GM21360 (cell line): ENCODE data around the gene QSOX1.

Experiments
- ATAC-seq: cut with Tn5 transposase; IDR thresholded peaks from one replicate; pipeline ENCODE4 v1.9.1; 2021; ENCODE audit warnings: mild to moderate bottlenecking, moderate library complexity; ENCODE audit not compliant: unreplicated experiment

QSOX1 gene

DNA sequence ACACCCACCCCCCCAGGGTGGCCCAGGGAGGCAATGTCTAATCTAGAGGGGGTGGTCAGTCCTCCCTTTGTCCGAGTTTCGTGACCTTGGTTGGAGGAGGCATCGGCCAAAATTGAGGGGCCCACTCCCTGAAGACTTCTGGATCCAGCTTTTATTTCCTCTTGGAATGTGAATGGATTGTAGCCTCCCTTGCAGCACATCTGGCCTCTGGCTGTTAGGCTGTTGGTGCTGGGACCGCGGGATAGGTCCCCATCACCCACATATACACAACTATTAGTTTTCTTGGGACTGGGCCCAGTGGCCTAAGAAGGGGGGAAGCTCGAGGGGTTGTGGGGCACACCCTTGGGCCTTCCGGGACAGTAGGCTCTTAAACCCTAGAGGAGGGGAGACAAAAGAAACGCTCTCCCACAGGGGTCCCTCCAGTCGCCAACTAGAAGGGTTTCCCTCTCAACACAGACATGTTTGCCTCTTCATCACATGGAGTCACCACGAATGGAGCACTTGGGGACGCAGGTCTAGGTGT is 77.9 kb downstream of the QSOX1 start:
- no peak for ATAC-seq

GRCh38 chr1:180233191-180234011 is 78.7 kb downstream of the QSOX1 start:
- ATAC-seq: no peak

- ATAC-seq: no peak
Observed at GRCh38 chr1:180234369-180235076, 79.9 kb downstream of the QSOX1 start.

DNA sequence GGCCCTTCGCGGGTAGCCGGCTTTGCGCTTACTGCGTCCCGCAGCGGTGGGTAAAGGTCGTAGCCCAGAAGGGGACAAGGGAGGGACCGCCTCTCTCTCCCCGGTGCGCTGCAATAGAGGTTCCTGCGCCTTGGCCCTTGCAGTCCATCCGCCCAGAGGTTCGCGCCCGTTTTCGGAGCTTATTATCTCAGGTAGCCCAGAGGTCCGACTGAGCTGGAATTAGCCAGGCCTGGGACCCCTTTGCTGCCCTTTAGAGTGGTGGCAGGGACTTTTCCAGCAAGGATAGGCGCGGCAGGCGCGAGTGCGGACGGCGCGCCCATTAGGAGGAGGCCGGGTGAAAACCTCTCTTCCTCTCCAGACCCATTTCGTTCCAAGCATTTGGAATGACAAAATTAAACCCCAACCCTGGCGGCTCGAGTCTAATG is 80.4 kb downstream of the QSOX1 start:
- no peak for ATAC-seq

DNA sequence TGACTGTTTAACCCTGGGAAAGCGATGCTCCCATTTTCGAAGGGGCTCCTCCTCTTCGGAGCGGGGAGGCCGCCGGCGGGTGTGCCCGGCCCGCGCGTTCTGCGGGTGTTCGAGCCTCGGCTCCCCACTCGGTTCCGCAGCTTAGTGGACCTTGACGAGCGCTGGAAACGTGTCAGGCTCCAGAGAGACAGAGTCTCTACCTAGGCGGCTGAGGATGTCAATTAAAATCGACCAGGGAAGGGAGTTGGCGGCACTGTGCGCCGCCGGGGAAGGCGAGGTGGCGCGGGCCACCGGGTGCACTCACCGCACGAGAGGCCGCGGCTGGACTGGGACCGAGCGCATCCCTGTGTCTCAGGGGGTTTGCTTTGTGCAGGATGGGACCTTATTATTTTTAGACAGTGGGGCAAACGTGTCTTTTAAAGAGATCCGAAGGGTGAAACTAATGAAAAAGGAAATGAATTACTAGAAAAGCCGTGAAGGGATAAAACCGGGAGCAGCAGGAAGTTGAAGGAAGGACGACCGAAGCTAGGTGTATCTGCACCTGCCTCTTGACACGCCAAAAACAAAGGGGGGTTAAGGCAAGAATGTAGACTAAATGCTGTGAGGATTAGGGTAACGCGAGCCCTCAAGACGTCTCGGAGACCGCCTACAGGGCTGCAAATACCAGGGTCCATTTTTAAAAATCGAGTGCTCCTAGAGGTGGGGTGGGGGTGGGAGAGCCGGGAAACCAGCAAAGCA is 81.0 kb downstream of the QSOX1 start:
- no peak for ATAC-seq

DNA sequence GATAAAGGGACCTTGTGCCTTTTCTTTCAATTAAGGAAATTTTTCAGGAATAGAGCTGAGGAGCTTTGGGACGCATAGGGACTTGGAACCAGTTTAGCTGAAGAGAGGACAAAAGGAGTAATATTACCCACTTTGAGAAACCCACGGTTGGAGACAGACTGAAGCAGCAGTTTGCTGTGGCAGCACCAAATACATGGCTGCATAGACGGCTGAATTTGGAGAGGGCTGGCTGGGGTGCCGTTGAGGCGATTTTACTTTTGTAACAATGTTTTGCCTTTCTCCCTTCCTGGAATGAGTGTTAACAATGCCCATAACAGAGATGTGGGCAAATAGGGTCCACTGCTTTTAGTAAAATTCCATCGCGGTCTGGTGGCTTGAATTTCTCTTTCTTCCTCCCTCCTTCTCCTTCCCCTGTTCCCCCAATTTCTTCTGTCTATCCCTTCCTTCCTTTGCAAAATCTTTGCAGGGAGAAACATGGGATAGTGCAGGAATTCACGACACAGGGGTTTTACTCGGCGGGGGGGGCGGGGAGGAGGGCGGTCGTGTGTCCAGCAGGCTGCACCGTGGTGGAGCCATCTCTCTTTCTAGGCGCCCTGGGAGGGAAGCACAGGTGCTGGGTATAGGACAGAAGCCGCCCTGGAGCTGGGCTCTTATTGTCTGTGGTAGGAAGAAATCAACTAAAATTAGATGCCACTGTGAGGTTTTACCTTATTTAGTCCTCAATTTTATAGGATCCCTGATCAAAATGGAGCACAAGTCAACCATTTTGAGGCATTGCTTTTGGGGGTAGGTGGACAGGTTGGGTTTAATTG is 82.2 kb downstream of the QSOX1 start:
- no peak for ATAC-seq

DNA sequence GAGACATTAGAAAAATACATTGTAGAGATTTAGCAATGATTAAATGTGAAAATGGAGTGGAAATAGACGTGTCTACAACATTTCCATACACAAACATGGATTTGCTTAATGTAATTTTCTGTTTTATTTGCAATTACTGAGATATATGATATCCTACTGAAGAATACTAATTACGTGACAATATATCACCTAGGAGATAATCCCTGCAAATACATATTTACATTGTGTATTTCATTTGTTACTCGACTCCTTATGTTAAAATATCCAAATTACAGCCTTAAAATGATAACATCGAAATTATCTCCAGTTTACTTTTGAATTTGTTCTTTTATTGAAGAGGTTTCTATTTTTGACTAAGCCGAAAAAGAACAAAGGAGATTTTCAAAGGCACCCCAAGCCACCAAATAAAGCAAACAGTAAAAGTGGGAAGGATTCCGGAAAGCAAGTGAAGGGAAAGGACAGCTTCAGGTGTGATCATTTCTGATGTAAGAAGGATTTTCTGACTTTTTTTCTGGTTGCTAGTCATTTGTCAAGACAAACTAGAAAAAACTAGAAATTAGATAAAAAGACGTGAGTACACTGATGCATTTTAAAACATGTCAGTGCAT is 83.3 kb downstream of the QSOX1 start:
- ATAC-seq: no peak

DNA sequence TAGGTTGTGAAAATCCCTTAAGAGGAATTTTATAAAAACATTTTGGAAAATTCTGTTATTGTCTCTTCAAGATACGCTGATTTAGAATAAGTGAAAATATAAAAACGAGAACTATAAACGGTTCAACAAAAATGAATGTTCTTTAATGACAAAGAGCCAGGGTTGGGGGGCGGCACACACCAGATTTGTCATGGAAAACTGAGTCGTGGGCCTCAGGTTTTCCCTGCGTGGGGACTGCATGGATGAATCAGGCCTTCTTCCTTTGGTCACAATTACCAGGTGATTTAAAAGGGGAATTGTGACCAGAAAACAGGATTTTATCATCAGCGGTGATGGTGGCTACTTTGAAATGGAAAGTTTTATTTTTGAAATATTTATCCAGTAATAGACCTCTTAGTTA is 84.0 kb downstream of the QSOX1 start:
- ATAC-seq: no peak

DNA sequence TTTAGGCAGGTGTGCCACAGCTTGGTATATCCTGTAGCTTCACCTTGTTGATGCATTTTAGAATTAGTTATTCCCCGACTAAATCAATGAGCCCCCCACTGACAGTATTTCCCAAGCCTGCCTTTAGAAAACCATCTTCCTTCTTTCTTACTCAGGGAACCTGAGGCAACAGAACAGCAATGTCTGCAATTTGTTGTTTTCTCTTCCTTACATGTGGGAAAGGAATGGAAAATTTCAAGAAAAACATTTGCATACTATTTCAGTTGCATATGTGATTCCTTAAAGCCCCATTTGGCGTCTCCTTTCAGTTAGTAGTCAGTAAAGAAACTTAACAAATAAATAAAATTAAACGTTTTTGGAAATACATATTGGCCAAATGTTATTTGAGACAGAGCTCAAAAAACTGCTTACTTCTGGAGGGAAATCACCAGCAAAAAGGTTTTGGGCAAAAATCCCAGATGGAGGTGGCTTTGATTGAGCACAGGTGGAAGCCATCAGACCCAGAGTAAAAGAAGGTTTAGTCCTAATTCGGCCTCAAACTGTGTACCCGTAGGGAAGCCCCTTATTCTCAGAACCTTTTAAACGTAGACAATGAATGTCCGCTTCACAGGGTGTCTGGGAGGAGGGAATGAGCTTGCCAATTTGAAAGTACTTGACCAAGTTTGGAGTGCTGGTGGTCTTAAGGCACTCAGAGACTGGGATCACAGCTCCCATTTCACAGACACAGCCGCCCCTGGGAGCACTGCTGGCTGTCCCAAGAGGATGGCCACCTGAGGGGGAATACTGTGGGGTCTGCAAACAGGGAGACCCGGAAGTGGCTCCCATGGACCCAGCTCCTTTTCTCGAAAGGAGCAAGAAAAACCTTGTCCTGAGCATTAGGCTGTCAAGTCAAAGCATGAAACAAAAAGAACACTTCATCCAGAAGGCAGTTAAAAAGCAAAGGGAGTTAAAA is 84.8 kb downstream of the QSOX1 start:
- ATAC-seq: no peak

- ATAC-seq: no peak
Observed at GRCh38 chr1:180241716-180242544, 87.3 kb downstream of the QSOX1 start.

- no peak for ATAC-seq
Observed at GRCh38 chr1:180243517-180244221, 89.0 kb downstream of the QSOX1 start.

DNA sequence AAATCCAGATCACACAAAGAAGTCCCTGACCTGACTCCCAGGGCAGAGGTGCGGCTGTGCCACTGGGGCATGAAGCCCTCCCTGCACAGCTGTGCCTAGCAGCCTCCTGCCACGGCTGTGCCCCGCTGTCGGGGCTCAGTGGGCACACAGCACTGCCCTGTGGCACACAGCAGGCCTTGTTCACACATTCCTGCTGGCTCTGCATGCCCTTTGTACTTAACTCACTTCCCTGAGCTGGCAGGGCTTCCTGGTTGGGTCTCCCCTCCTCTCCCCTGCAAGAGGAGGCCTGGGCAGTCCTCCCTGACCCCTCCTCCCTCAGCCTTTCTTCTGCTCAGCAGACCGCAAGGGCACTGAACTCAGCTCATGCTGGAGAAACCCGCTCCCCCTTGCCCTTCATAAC is 90.2 kb downstream of the QSOX1 start:
- ATAC-seq: no peak

DNA sequence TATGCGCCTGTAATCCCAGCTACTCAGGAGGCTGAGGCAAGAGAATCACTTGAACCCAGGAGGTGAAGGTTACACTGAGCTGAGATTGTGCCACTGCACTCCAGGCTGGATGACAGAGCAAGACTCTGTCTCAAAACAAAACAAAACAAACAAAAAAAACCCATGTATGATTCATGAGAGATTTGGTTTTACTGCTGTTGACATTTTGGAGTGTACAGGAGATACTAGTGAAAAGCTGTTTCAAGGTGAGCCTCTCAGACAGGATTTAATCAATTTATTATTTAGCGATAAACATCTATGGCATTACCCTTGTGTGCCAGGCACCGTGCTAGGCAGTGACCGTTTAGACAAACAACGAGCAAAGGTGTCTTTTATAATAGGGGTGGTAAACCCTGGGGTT is 91.9 kb downstream of the QSOX1 start:
- no peak for ATAC-seq

DNA sequence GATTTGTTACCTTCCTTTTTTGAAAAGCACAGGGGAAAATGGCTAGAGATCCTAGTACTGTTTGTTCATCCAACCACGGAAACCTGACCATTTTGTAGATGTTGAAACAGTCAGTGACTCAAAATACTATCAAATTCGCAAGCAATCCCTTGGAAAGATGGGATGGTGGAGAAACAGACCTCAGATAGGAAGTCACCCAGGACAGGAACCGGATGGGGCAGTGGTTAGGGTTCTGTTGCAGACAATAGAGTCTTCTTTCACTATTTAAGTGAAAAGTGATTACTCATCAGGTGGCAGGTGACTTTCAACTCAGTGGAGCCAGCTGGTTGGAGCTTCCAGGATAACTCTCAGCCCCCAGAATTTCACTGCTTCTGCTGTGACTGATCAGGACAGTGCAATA is 92.4 kb downstream of the QSOX1 start:
- ATAC-seq: no peak

GRCh38 chr1:180247580-180247979 is 92.9 kb downstream of the QSOX1 start:
- no peak for ATAC-seq

GRCh38 chr1:180248176-180248575 is 93.5 kb downstream of the QSOX1 start:
- no peak for ATAC-seq
